ENCODE measurements around the gene KCNB1.

Gene KCNB1

DNA sequence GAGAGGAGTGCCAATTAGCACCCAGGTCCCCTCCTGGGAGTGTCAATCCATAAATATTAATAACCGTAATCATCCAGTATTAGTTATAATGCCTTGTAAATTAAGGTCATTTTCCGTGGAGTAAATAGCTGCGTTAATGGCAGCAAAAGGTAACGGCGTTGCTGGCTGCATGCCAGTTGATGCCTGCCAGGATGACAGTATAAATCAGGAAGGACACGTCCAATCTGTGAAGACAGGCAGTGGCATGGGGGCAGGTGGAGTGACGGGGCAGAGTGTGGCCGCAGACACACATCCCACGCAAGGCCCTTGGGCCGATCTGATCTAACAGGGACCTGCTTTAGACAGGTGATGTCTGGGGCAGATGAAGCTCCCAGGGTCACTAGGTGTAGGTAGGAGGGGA, 49.1 kb downstream of the KCNB1 start:
- DNase-seq (ENCODE audit: low read depth), result no peak
- Histone ChIP-seq H3K4me1 (ENCODE audit: control insufficient read depth, insufficient read depth, low read length) (no peaks in the 10 kb centered on the region), H3K9ac (ENCODE audit: low read length) (no peak overlapping the region), H3K36me3 (ENCODE audit: control insufficient read depth, insufficient read depth, low read length, severe bottlenecking) (no peaks in the 10 kb centered on the region), H3K27me3 (replicated peaks; ENCODE audit: control insufficient read depth, insufficient read depth, low read length) (peaks cover 38% of the 10 kb centered on the region), H3K4me3 (ENCODE audit: low read length) (no peak overlapping the region), H3K9me3 (ENCODE audit: control insufficient read depth, low read length) (no peaks in the 10 kb centered on the region)

DNA sequence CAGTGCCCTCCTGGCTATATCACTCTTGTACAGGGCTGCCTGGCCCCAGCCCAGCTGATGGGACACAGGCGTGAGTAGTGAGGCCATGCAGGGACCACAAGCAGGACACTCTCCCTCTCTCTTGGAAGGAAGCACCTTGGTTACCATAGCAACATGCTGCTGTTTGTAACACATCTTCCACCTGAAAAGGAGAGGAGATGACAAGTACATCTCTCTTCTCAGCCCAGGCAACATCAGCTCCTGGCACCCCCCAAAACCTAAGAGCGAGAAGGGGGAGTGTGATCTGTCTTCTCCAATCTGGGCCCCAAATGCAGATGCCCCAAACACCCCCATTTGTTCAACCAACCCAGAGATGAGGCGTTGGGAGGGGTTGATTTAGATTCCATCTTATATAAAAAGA, 49.9 kb downstream of the KCNB1 start:
- peaks cover 38% of the 10 kb centered on the region for H3K27me3 ChIP-seq (replicated peaks; ENCODE audit: control insufficient read depth, insufficient read depth, low read length)
- no peak overlapping the region for H3K9ac ChIP-seq (ENCODE audit: low read length)
- no peak for DNase-seq (ENCODE audit: low read depth)
- peaks cover 3% of the 10 kb centered on the region for H3K4me1 ChIP-seq (ENCODE audit: control insufficient read depth, insufficient read depth, low read length)
- no peaks in the 10 kb centered on the region for H3K36me3 ChIP-seq (ENCODE audit: control insufficient read depth, insufficient read depth, low read length, severe bottlenecking)
- no peak overlapping the region for H3K4me3 ChIP-seq (ENCODE audit: low read length)
- no peaks in the 10 kb centered on the region for H3K9me3 ChIP-seq (ENCODE audit: control insufficient read depth, low read length)

DNA sequence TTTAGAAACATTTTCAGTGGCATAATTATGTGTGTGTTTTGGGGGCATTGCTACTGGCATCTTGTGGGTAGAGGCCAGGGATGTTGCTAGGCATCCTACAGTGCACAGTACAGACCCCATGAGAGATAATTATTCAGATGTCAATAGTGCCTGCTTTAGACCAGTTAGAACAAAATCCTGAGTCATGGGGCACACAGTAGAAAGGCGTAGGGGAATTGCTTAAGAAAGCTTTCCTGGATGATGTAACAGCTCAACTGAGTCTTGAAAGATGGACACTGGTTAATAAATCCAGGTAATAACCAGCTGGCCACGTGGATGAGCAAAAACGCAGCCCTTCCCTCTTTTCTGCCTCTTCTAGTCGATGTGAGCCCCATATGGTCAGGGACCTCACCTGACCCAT, 51.1 kb downstream of the KCNB1 start:
- Histone ChIP-seq H3K9ac (ENCODE audit: low read length) (no peak overlapping the region), H3K9me3 (ENCODE audit: control insufficient read depth, low read length) (no peaks in the 10 kb centered on the region), H3K27me3 (replicated peaks; ENCODE audit: control insufficient read depth, insufficient read depth, low read length) (peaks cover 37% of the 10 kb centered on the region), H3K36me3 (ENCODE audit: control insufficient read depth, insufficient read depth, low read length, severe bottlenecking) (no peaks in the 10 kb centered on the region), H3K4me1 (ENCODE audit: control insufficient read depth, insufficient read depth, low read length) (peaks cover 3% of the 10 kb centered on the region), H3K4me3 (ENCODE audit: low read length) (no peak overlapping the region)
- no peak for DNase-seq (ENCODE audit: low read depth)

DNA sequence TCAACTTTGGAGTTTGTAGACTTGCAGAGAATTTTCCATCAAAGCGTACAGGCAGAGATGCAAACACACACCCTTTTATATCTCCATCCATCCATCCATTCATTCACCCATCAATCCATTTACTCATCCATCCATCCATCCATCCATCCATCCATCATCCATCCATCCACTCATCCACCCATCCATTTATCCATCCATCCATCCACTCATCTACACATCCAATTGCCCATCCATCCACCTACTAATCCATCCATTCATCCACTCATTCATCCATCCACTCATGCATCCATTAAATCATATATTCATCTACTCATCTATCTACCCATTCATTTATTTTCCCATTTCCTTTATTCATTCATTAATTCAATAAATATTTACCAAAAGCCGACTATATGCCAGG, 52.1 kb downstream of the KCNB1 start:
- Histone ChIP-seq H3K9ac (ENCODE audit: low read length) (no peak overlapping the region), H3K36me3 (ENCODE audit: control insufficient read depth, insufficient read depth, low read length, severe bottlenecking) (no peaks in the 10 kb centered on the region), H3K9me3 (ENCODE audit: control insufficient read depth, low read length) (no peaks in the 10 kb centered on the region), H3K27me3 (replicated peaks; ENCODE audit: control insufficient read depth, insufficient read depth, low read length) (peaks cover 37% of the 10 kb centered on the region), H3K4me1 (ENCODE audit: control insufficient read depth, insufficient read depth, low read length) (peaks cover 3% of the 10 kb centered on the region), H3K4me3 (ENCODE audit: low read length) (no peak overlapping the region)
- DNase-seq (ENCODE audit: low read depth), result no peak

DNA sequence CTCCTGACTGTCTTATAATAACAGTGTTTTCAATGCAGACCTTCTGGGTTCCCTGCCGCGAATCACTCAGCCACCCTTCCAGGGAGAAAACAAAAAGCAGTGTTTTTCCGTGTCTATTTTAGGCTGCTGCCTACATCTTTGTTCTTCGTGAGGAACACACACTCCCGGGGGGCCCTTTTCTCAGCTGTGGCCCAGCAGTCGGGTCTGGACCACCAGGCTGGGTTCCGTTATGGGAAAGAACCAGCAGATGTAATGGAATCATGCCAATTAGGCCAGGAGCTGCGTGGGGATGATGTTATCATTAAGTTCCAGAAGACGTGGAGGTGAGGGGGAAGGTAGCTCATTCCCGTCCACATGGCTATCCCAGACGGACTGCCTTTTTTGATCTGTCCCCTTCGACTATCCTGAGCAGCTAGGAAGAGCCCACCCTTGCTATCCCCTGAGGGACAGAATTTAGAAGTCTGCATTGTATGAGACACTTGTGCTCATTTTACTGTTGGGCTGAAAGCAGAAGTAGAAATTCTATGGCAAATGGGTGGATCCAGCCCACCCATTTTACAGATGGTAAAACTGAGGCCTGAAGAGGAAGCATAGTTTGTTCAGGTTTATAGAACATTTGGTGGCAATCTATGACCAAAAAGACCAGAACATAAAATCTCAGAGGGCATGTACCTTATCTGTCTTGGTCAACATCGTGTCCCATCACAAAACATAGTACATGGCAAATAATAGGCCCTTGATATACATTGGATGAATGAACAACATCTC, 54.5 kb downstream of the KCNB1 start:
- no peak overlapping the region for H3K4me3 ChIP-seq (ENCODE audit: low read length)
- DNase-seq (ENCODE audit: low read depth), result no peak
- no peaks in the 10 kb centered on the region for H3K36me3 ChIP-seq (ENCODE audit: control insufficient read depth, insufficient read depth, low read length, severe bottlenecking)
- no peaks in the 10 kb centered on the region for H3K9me3 ChIP-seq (ENCODE audit: control insufficient read depth, low read length)
- no peak overlapping the region for H3K9ac ChIP-seq (ENCODE audit: low read length)
- peaks cover 42% of the 10 kb centered on the region for H3K27me3 ChIP-seq (replicated peaks; ENCODE audit: control insufficient read depth, insufficient read depth, low read length)
- peaks cover 11% of the 10 kb centered on the region for H3K4me1 ChIP-seq (ENCODE audit: control insufficient read depth, insufficient read depth, low read length)

DNA sequence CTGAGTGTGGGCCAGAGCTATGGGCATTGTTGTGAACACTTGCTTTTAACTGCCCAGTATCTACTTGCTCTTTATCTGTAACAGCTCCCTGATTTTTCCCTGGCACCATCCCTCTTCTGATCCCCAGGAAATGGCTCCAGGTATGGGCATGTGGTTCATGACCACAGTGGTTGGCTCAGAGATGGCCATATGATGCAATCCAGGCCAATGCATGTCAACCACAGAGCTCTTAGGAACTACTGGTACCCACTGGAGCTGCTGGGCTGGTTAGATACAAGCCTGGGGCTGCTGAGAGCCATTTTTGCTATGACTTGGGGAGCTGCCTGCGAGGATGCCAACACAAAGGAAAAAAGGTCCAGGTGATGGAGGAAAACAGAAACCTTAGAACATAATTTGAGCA, 55.6 kb downstream of the KCNB1 start:
- Histone ChIP-seq H3K4me1 (ENCODE audit: control insufficient read depth, insufficient read depth, low read length) (peaks cover 13% of the 10 kb centered on the region), H3K4me3 (ENCODE audit: low read length) (no peak overlapping the region), H3K36me3 (ENCODE audit: control insufficient read depth, insufficient read depth, low read length, severe bottlenecking) (no peaks in the 10 kb centered on the region), H3K27me3 (replicated peaks; ENCODE audit: control insufficient read depth, insufficient read depth, low read length) (peaks cover 37% of the 10 kb centered on the region), H3K9ac (ENCODE audit: low read length) (no peak overlapping the region), H3K9me3 (ENCODE audit: control insufficient read depth, low read length) (no peaks in the 10 kb centered on the region)
- no peak for DNase-seq (ENCODE audit: low read depth)

- no peak for DNase-seq (ENCODE audit: low read depth)
- Histone ChIP-seq H3K36me3 (ENCODE audit: control insufficient read depth, insufficient read depth, low read length, severe bottlenecking) (no peaks in the 10 kb centered on the region), H3K27me3 (replicated peaks; ENCODE audit: control insufficient read depth, insufficient read depth, low read length) (peaks cover 35% of the 10 kb centered on the region), H3K9ac (ENCODE audit: low read length) (no peak overlapping the region), H3K4me3 (ENCODE audit: low read length) (no peak overlapping the region), H3K9me3 (ENCODE audit: control insufficient read depth, low read length) (no peaks in the 10 kb centered on the region), H3K4me1 (ENCODE audit: control insufficient read depth, insufficient read depth, low read length) (peaks cover 17% of the 10 kb centered on the region)
Measured at GRCh38 chr20:49426395-49426794, 56.1 kb downstream of the KCNB1 start.

- H3K36me3 ChIP-seq (ENCODE audit: control insufficient read depth, insufficient read depth, low read length, severe bottlenecking), result no peaks in the 10 kb centered on the region
- DNase-seq (ENCODE audit: low read depth), result no peak
Measured at GRCh38 chr20:49424536-49424935, 57.9 kb downstream of the KCNB1 start.

DNA sequence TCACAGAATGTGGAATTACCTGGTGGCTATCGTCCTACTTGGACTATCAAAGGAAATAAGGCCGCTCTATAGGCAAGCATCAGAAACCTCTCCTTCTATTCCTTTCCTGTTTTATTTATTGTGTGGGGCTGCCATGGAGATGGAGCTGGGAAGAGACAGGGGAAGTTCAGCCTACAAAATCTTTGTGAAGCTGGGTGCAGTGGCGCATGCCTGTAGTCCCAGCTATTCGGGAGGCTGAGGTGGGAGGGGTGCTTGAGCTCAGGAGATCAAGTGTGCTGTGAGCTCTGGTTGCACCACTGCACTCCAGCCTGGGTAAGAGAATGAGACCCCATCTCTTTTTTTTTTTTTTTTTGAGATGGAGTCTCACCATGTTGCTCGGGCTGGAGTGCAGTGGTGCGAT, 60.3 kb downstream of the KCNB1 start:
- Histone ChIP-seq H3K4me3 (ENCODE audit: low read length) (no peak overlapping the region), H3K36me3 (ENCODE audit: control insufficient read depth, insufficient read depth, low read length, severe bottlenecking) (no peaks in the 10 kb centered on the region), H3K4me1 (ENCODE audit: control insufficient read depth, insufficient read depth, low read length) (peaks cover 27% of the 10 kb centered on the region), H3K9me3 (ENCODE audit: control insufficient read depth, low read length) (no peaks in the 10 kb centered on the region), H3K27me3 (replicated peaks; ENCODE audit: control insufficient read depth, insufficient read depth, low read length) (peaks cover 19% of the 10 kb centered on the region), H3K9ac (ENCODE audit: low read length) (no peak overlapping the region)
- no peak for DNase-seq (ENCODE audit: low read depth)

More at GRCh38 chr20:49424536-49424935, 57.9 kb downstream of the KCNB1 start:
- Histone ChIP-seq H3K27me3 (replicated peaks; ENCODE audit: control insufficient read depth, insufficient read depth, low read length) (peaks cover 28% of the 10 kb centered on the region), H3K9me3 (ENCODE audit: control insufficient read depth, low read length) (no peaks in the 10 kb centered on the region), H3K4me3 (ENCODE audit: low read length) (no peak overlapping the region), H3K9ac (ENCODE audit: low read length) (no peak overlapping the region), H3K4me1 (ENCODE audit: control insufficient read depth, insufficient read depth, low read length) (peaks cover 29% of the 10 kb centered on the region)

- H3K9ac ChIP-seq (ENCODE audit: low read length), result no peak overlapping the region
- H3K4me3 ChIP-seq (ENCODE audit: low read length), result no peak overlapping the region
- H3K4me1 ChIP-seq (ENCODE audit: control insufficient read depth, insufficient read depth, low read length), result peaks cover 27% of the 10 kb centered on the region
- peaks cover 22% of the 10 kb centered on the region for H3K27me3 ChIP-seq (replicated peaks; ENCODE audit: control insufficient read depth, insufficient read depth, low read length)
- DNase-seq (ENCODE audit: low read depth), result no peak
- no peaks in the 10 kb centered on the region for H3K9me3 ChIP-seq (ENCODE audit: control insufficient read depth, low read length)
- no peaks in the 10 kb centered on the region for H3K36me3 ChIP-seq (ENCODE audit: control insufficient read depth, insufficient read depth, low read length, severe bottlenecking)
Measured at GRCh38 chr20:49420811-49421295, 61.6 kb downstream of the KCNB1 start.

GRCh38 chr20:49420292-49420691, 62.2 kb downstream of the KCNB1 start:
- Histone ChIP-seq H3K4me3 (ENCODE audit: low read length) (no peak overlapping the region), H3K36me3 (ENCODE audit: control insufficient read depth, insufficient read depth, low read length, severe bottlenecking) (no peaks in the 10 kb centered on the region), H3K4me1 (ENCODE audit: control insufficient read depth, insufficient read depth, low read length) (peaks cover 27% of the 10 kb centered on the region), H3K9me3 (ENCODE audit: control insufficient read depth, low read length) (no peaks in the 10 kb centered on the region), H3K27me3 (replicated peaks; ENCODE audit: control insufficient read depth, insufficient read depth, low read length) (peaks cover 27% of the 10 kb centered on the region), H3K9ac (ENCODE audit: low read length) (no peak overlapping the region)
- no peak for DNase-seq (ENCODE audit: low read depth)

DNA sequence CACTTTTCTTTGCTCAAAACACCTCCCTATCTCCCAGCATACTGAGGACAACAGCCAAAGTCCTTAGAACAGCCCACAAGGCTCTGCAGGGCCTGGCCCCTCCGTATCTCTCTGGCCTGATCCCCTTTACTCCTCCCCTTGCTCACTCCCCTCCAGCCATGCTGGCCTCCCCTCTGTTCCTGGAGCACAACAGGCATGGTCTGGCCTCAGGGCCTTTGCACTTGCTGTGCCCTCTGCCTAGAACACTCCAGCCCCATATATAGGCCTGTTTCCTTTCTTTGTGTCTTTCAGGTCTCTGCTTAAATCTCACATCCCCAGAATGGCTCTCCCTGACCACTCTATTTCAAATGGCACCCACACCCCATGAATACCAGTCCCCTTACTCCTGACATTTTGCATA, 62.7 kb downstream of the KCNB1 start:
- no peak overlapping the region for H3K9ac ChIP-seq (ENCODE audit: low read length)
- DNase-seq (ENCODE audit: low read depth), result no peak
- peaks cover 27% of the 10 kb centered on the region for H3K4me1 ChIP-seq (ENCODE audit: control insufficient read depth, insufficient read depth, low read length)
- H3K4me3 ChIP-seq (ENCODE audit: low read length), result no peak overlapping the region
- H3K9me3 ChIP-seq (ENCODE audit: control insufficient read depth, low read length), result no peaks in the 10 kb centered on the region
- H3K36me3 ChIP-seq (ENCODE audit: control insufficient read depth, insufficient read depth, low read length, severe bottlenecking), result no peaks in the 10 kb centered on the region
- peaks cover 27% of the 10 kb centered on the region for H3K27me3 ChIP-seq (replicated peaks; ENCODE audit: control insufficient read depth, insufficient read depth, low read length)
